DOHH2 (cell line): ENCODE results near the gene SF3A2.

Experiments
- EZH2phosphoT487 ChIP-seq: fragments of 200-600 bp; sonication (generic); IDR thresholded peaks from 2 replicates; pipeline ENCODE4 v1.6.1; 2017; ENCODE audit warnings: borderline replicate concordance, mild to moderate bottlenecking, antibody characterized with exemption, low read length, moderate library complexity, mixed read lengths
- TF ChIP-seq, protein P1 (sequence below): fragments of 200-600 bp; sonication (generic); IDR thresholded peaks from one replicate; pipeline ENCODE4 v1.5.1; 2014; ENCODE audit warnings: antibody characterized with exemption, mild to moderate bottlenecking, low read depth, low read length; ENCODE audit not compliant: poor library complexity, severe bottlenecking

DNA sequence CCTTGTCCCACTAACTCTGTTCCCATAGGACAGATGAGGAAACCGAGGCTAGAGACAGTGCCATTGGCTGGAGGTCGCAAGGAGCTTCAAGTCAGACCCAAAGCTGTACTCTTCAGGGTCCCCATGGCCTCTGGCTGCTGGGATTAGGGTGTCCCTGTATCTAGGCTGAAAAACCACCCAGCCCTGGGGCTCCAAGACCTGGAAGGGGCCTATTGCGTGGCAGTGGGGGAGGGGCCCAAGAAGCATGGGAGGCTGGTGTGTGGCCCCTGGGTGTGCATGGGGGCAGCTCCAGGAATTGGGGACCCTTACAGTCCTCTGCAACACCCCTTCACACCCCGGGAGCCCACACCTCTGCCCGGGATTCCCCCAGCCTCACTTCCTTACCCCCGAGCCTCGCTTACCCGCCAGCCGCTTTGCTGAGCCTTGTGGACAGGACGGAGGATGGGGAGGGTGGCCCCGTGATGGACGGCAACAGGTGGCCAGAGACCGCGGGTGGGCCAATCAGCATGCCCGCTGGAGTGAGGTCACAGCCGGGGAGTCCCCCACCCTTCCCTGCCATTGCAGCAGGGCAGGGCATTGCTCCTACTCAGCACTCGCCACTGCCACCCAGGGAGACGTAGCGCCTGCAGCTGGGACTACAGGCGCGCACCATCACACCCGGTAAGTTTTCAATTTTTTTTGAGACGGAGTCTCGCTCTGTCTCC is 19.5 kb downstream of the SF3A2 start, which contains the start of gene JSRP1:
- TF ChIP-seq, protein P1, sequence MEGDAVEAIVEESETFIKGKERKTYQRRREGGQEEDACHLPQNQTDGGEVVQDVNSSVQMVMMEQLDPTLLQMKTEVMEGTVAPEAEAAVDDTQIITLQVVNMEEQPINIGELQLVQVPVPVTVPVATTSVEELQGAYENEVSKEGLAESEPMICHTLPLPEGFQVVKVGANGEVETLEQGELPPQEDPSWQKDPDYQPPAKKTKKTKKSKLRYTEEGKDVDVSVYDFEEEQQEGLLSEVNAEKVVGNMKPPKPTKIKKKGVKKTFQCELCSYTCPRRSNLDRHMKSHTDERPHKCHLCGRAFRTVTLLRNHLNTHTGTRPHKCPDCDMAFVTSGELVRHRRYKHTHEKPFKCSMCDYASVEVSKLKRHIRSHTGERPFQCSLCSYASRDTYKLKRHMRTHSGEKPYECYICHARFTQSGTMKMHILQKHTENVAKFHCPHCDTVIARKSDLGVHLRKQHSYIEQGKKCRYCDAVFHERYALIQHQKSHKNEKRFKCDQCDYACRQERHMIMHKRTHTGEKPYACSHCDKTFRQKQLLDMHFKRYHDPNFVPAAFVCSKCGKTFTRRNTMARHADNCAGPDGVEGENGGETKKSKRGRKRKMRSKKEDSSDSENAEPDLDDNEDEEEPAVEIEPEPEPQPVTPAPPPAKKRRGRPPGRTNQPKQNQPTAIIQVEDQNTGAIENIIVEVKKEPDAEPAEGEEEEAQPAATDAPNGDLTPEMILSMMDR = no peak
- TF ChIP-seq EZH2phosphoT487 = no peak
